ENCODE results near the gene LRIG1. TPM values are rescaled to one million over a fixed set of nuclear protein-coding genes. Genes with fewer than 3 reads are reported as not detected.
A peak's percentile ranks its signal among the peaks of the same experiment; 100 is the strongest.

LRIG1 gene
- total RNA-seq, 1 experiment from 2014 or later: 16.0 TPM

DNA sequence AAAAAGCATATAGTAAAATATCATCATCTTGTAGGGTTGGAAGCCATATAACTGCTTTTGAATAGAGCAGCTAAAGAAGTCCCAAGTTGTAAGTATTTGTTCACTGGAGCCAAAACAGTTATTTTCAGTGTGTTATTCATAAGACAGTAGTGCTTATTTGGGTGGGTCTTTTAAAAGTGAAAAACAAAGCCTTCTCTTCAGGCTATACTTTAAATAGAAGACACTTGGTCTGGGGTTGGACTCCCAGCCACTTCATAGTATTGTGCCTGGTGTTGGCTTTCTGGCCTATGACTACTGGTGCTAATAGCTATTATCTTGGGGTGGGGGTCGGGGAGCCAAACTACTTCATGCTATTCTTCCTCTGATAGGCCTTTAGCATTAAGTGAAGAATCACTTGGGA lies 144.8 kb downstream of the LRIG1 start:
- H3K4me1 ChIP-seq (replicated peaks): peaks cover 14% of the 10 kb centered on the region
- no peak for DNase-seq (ENCODE audit: low read depth in 1 of 2, low spot score in 2 of 2)
- no peaks in the 10 kb centered on the region for H3K9me3 ChIP-seq (replicated peaks)
- no peaks in the 10 kb centered on the region for H3K27me3 ChIP-seq (replicated peaks)
- no peaks in the 10 kb centered on the region for H3K36me3 ChIP-seq
- H3K27ac ChIP-seq: no peak overlapping the region
- H3K4me3 ChIP-seq: no peak overlapping the region

DNA sequence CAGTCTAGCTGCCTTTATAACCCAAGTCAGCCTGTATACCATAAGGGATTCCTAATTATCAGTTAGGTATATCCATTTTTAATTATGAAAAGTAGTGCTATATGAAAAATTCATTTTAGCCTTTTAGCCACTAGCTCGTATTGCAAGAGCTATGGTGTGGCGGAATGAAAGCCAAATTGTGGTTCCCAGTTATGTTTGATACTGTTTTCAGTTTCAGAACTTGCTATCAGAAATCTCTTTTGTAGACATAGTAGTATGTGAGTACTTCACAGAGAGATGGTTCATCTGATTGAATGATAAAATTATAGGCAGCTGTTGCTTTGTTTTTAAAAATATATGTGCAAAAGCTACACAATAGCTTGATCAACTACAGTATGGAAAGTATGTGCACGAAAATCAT lies 145.4 kb downstream of the LRIG1 start:
- Histone ChIP-seq H3K4me3 (no peak overlapping the region), H3K4me1 (replicated peaks) (peaks cover 14% of the 10 kb centered on the region), H3K9me3 (replicated peaks) (no peaks in the 10 kb centered on the region), H3K27me3 (replicated peaks) (no peaks in the 10 kb centered on the region), H3K36me3 (no peaks in the 10 kb centered on the region), H3K27ac (no peak overlapping the region)
- DNase-seq (ENCODE audit: low read depth in 1 of 2, low spot score in 2 of 2): no peak

DNA sequence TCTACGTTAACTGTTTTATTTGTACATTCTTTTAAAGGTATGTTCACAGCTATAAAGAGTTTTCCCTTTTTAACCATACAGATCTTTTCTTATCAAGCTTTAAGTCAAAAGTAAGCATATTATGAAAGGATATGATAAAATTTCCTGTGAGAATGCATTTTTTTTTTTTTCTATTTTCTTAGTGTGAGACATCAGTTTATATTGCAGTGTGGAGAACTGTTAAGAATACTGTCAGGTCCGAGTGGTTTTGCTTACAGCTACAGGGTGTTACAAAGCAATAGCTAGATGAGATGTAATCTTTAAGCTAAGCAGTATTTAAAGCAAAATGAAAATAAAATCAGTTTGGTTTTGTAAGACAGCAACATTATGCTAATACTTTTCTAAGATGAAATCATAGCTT lies 146.8 kb downstream of the LRIG1 start:
- H3K4me1 ChIP-seq (replicated peaks): peaks cover 22% of the 10 kb centered on the region
- H3K9me3 ChIP-seq (replicated peaks): no peaks in the 10 kb centered on the region
- peak overlapping the region; percentile 57; the same call in 1 of the 2 replicates for H3K27ac ChIP-seq
- no peaks in the 10 kb centered on the region for H3K36me3 ChIP-seq
- no peaks in the 10 kb centered on the region for H3K27me3 ChIP-seq (replicated peaks)
- H3K4me3 ChIP-seq: no peak overlapping the region
- DNase-seq (ENCODE audit: low read depth in 1 of 2, low spot score in 2 of 2): no peak

DNA sequence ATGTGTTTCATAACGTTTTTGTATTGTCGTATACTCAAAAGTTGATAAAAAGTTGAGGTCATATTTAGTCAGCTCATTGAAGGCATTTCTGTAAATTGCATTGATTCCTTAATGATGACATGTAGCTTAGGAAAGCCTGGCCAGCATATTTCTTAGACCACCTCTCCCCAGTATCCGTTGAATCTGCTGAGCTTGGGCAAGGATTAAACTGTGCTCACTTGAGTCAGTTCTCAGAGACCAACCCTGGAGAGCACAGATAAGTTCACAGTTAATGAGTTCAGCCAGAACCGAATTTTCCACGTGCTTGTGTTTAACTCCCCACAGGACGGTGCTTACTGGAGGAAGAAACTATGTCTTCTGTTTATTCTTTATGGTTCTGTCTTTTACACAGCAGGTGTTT lies 147.3 kb downstream of the LRIG1 start:
- H3K4me3 ChIP-seq: no peak overlapping the region
- H3K27ac ChIP-seq: peak overlapping the region; percentile 57
- peak in 1 of 2 experiments; percentile 52 for DNase-seq (ENCODE audit: low read depth in 1 of 2, low spot score in 2 of 2)
- H3K27me3 ChIP-seq (replicated peaks): no peaks in the 10 kb centered on the region
- H3K9me3 ChIP-seq (replicated peaks): no peaks in the 10 kb centered on the region
- H3K36me3 ChIP-seq: no peaks in the 10 kb centered on the region
- H3K4me1 ChIP-seq (replicated peaks): peaks cover 26% of the 10 kb centered on the region

DNA sequence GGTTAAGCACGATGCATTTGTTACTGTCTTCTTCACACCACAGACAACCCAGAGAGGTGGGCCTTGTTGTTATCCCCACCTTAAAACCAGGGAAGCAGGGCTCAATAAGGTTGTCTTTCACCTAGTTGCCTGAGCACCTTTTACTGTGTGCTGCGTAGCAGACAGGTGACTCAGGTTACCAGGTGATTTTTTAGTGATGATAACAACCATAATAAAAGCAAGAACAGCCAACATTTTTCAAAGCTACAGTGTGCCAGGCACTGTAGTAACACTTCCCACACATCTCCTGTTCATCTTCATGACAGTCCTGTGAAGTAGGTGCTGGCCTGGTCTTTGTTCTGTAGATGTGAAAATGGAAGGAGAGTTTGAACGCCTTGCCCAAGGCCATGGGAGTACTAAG lies 147.8 kb downstream of the LRIG1 start:
- H3K36me3 ChIP-seq: no peaks in the 10 kb centered on the region
- H3K4me1 ChIP-seq (replicated peaks): peaks cover 27% of the 10 kb centered on the region
- peak overlapping the region; percentile 57 for H3K27ac ChIP-seq
- DNase-seq (ENCODE audit: low read depth in 1 of 2, low spot score in 2 of 2): no peak
- H3K4me3 ChIP-seq: no peak overlapping the region
- no peaks in the 10 kb centered on the region for H3K27me3 ChIP-seq (replicated peaks)
- H3K9me3 ChIP-seq (replicated peaks): no peaks in the 10 kb centered on the region

DNA sequence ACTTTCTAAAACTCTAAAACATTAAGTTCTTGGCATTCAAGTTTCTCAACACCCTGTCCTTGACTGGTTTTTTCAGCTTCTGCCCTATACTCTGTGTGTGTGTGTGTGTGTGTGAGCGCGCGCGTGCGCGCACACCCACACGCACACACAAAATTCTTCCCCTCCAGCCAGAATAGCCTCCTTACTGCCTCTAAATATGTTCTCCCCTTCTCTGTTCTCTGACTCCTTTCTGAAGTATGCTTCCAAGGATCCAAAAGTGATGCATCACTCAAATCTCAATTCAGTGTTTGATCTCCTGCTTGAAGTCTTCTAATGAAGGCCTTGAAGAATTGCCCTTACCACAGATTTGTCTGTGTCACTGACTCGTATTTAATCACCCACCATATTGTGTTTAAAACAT lies 150.2 kb downstream of the LRIG1 start:
- Histone ChIP-seq H3K9me3 (replicated peaks) (no peaks in the 10 kb centered on the region), H3K4me1 (replicated peaks) (peaks cover 27% of the 10 kb centered on the region), H3K27ac (no peak overlapping the region), H3K4me3 (no peak overlapping the region), H3K27me3 (replicated peaks) (no peaks in the 10 kb centered on the region), H3K36me3 (peaks cover 3% of the 10 kb centered on the region; the same call in 1 of the 2 replicates)
- DNase-seq (ENCODE audit: low read depth in 1 of 2, low spot score in 2 of 2): no peak

DNA sequence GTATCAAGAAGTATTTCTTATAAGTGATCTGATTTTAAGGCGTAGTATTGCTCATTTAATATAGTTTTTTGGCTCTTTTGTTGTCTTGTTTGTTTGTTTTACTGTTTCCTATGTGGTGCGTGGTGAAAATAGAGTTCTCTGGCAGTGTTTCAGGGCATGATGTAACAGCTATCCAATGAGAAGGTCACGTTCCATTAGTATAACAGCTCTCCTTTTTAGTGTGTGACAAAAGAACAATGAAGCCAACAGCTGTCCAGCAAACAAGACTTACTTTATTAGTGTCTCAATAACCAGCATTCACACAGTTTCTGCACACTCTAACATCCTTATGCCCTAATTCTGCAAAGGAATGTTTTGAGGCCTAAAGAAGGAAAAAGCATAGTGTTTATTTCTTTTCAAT lies 152.1 kb downstream of the LRIG1 start:
- DNase-seq (ENCODE audit: low read depth in 1 of 2, low spot score in 2 of 2): no peak
- no peaks in the 10 kb centered on the region for H3K9me3 ChIP-seq (replicated peaks)
- no peaks in the 10 kb centered on the region for H3K27me3 ChIP-seq (replicated peaks)
- peaks cover 3% of the 10 kb centered on the region; the same call in 1 of the 2 replicates for H3K36me3 ChIP-seq
- H3K27ac ChIP-seq: no peak overlapping the region
- no peak overlapping the region for H3K4me3 ChIP-seq
- peaks cover 21% of the 10 kb centered on the region for H3K4me1 ChIP-seq (replicated peaks)

DNA sequence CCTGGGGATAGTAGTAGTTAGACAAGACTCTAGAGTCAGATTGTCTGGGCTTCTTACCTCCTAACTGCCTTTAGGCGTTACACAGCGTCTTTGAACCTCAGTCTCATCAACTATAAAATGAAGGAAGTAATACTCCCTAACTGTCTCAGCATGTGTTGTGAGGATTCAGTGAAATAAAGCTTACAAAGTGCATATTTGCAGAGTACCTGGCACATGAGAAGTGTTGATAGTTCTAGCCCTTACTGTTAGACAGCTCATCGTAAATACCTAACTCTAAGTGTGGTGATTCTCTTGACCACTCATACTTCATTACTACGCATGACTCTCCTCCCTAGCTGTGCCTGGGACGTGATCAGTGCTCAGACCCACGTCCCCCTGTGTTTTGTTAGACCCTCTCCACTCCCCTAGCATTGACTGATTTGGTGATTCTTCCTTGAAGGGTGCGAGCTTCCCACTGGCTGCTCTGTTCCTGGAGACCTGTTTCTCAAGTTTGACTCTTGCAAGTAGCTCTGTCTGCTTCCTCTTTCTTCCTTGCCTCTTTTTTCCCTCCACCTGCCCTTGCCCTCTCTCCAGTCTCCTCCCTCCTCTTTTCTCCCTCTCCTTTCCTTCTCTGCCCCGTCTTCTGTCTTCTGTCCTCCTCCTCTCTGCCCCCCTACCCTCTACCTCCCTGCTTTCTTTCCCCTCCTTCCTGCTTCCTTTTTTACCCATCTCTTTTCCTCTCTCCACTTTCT lies 155.8 kb downstream of the LRIG1 start:
- peaks cover 3% of the 10 kb centered on the region; the same call in 1 of the 2 replicates for H3K36me3 ChIP-seq
- H3K4me3 ChIP-seq: no peak overlapping the region
- peaks cover 21% of the 10 kb centered on the region for H3K4me1 ChIP-seq (replicated peaks)
- H3K9me3 ChIP-seq (replicated peaks): no peaks in the 10 kb centered on the region
- no peak overlapping the region for H3K27ac ChIP-seq
- DNase-seq (ENCODE audit: low read depth in 1 of 2, low spot score in 2 of 2): no peak
- no peaks in the 10 kb centered on the region for H3K27me3 ChIP-seq (replicated peaks)

DNA sequence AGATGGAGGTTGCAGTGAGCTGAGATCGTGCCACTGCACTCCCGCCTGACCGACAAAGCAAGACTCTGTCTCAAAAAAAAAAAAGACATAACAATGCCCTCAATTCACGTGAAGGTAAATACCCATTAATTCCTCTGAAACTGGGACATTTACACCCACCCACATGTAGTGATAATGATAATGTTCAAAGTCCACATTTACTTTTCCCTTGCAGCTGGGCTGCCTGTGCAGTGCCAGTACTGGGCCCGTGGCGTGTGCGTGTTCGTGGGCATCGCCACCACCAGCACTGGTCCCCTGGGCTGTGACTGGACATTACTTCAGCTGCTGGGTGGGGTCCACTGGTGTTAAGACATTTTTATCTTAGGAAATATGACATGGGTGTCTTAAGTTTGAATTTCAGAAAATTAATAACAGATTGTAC lies 156.4 kb downstream of the LRIG1 start:
- Histone ChIP-seq H3K36me3 (peaks cover 3% of the 10 kb centered on the region; the same call in 1 of the 2 replicates), H3K27ac (no peak overlapping the region), H3K4me3 (no peak overlapping the region), H3K9me3 (replicated peaks) (no peaks in the 10 kb centered on the region), H3K4me1 (replicated peaks) (peaks cover 22% of the 10 kb centered on the region), H3K27me3 (replicated peaks) (no peaks in the 10 kb centered on the region)
- DNase-seq (ENCODE audit: low read depth in 1 of 2, low spot score in 2 of 2): no peak

DNA sequence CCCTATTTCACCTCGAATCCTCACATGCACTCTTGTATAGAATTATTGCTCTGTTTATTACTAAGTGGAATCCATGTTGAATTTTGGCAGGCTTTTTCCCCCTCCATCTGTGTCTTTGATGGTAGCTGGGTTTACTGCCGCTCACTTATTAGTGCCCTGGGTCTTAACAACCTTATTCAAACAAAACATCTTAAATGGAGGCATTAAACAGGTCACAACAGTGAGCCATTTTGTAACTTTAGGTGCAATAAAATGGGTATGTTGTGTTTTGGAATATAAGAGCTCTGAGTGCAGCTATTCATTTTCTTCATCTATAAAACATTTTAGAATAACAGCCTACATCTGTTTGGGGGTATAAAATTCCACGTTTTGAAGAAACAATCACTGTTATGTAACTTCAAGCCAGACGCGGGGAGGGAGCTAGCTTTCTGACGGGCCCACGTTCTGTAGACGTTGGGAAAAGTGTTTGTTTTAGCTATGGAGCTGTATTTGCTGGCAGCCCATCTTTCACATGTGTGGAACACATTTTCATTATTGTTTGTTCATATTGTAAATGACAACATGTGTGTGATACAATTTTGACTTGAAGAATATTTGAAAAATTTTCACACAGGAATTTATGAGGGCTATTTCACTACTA lies 158.0 kb downstream of the LRIG1 start:
- no peaks in the 10 kb centered on the region for H3K27me3 ChIP-seq (replicated peaks)
- H3K9me3 ChIP-seq (replicated peaks): no peaks in the 10 kb centered on the region
- peaks cover 3% of the 10 kb centered on the region; the same call in 1 of the 2 replicates for H3K36me3 ChIP-seq
- no peak overlapping the region for H3K4me3 ChIP-seq
- DNase-seq (ENCODE audit: low read depth in 1 of 2, low spot score in 2 of 2): no peak
- H3K4me1 ChIP-seq (replicated peaks): peaks cover 27% of the 10 kb centered on the region
- no peak overlapping the region for H3K27ac ChIP-seq

DNA sequence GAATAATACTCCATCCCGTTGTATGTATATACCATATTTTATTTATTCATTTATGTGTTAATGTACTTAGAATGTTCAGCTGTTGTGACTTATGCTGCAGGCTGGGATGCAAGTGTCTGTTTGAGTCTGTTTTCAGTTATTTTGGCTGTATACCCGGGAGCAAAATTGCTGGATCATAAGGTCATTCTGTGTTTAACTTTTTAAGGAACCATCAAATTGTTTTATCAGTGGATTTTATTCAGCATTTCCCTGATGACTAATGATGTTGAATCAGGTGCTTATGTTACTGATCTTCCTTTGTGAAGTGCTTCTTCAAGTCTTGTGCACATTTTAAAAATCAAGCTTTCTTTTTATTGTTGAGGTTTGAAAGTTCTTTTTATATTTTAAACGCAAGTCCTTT lies 161.9 kb downstream of the LRIG1 start:
- Histone ChIP-seq H3K9me3 (replicated peaks) (no peaks in the 10 kb centered on the region), H3K36me3 (no peaks in the 10 kb centered on the region), H3K4me3 (no peak overlapping the region), H3K27me3 (replicated peaks) (no peaks in the 10 kb centered on the region), H3K27ac (peak overlapping the region; percentile 19; the same call in 1 of the 2 replicates), H3K4me1 (replicated peaks) (peaks cover 47% of the 10 kb centered on the region)
- DNase-seq (ENCODE audit: low read depth in 1 of 2, low spot score in 2 of 2): peak in 1 of 2 experiments; percentile 31

DNA sequence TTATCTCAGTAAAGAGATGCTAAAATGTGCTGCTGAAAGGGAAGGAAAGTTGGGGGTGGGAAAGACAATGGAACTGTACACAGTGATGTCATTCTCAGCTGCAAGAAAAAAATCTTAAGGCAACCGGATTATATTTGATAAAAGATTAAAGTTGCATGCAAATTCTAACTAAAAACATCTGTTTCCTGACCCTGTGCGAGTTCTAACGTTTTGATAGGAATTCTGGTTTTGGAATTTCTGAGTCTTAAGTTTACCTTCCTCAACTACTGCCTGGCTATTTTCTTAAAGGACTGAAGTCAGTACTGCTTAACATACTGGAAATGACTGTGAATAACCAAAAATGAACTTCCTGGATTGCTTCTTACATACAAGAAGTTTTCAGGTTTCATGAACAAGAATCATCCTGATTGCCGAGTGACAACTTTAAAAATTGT lies 164.5 kb downstream of the LRIG1 start:
- Histone ChIP-seq H3K4me3 (no peak overlapping the region), H3K9me3 (replicated peaks) (no peaks in the 10 kb centered on the region), H3K36me3 (no peaks in the 10 kb centered on the region; the same call in 1 of the 2 replicates), H3K4me1 (replicated peaks) (peaks cover 42% of the 10 kb centered on the region), H3K27ac (peak overlapping the region; percentile 77), H3K27me3 (replicated peaks) (no peaks in the 10 kb centered on the region)
- peak in 1 of 2 experiments; percentile 76 for DNase-seq (ENCODE audit: low read depth in 1 of 2, low spot score in 2 of 2)

DNA sequence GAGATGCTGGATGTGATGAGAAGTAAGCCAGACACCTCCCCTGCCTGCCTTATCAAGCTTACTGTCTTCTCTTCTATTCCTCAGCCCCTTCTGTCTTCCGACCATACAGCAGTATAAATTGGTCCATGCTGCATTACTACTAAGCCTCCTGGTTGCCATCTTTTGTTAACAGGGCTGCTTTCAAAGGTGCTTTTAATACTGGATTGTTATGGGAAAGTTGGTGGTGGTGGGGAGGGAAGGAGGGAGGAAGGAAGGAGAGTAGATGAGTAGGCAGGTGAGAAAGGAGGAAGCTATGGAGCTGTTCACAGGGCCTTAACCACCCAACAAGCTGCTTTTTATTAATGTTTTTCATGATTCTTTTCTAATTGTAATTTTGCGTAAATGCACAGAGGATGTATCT lies 165.2 kb downstream of the LRIG1 start:
- Histone ChIP-seq H3K4me1 (replicated peaks) (peaks cover 36% of the 10 kb centered on the region), H3K27ac (peak overlapping the region; percentile 77), H3K9me3 (replicated peaks) (no peaks in the 10 kb centered on the region), H3K36me3 (no peaks in the 10 kb centered on the region; the same call in 1 of the 2 replicates), H3K27me3 (replicated peaks) (no peaks in the 10 kb centered on the region), H3K4me3 (no peak overlapping the region)
- no peak for DNase-seq (ENCODE audit: low read depth in 1 of 2, low spot score in 2 of 2)

Measured in SJSA1 (cell line).